CD4-positive, alpha-beta T cell treated with Interleukin-17A for 4 hours (primary cell): ENCODE data around the gene SMURF1.

Experiments used
- DNase-seq: peaks from one replicate; pipeline ENCODE4 v3.0.0-alpha.2; 2020; ENCODE audit warnings: mixed read lengths

The SMURF1 gene

DNA sequence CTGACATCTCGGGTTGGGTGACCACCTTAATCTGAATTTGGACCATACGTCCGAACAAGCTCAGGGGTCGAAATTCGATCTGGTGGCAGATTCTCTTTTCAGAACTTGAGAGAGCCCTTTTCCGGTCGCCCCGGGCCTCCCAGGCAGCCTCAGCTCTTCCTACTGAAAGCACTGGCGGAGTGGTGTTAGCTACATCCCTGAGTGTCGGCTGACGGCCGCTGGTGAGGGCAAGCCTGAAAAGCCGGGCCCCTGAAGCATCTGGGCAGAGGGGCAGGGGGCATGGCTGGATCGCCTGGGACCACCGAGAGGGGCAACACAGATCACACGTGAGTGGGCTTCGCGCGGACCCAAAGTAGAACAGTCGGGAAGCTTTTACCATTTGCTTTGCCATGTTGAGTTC lies 116.1 kb downstream of the SMURF1 start:
- DNase-seq = no peak

DNA sequence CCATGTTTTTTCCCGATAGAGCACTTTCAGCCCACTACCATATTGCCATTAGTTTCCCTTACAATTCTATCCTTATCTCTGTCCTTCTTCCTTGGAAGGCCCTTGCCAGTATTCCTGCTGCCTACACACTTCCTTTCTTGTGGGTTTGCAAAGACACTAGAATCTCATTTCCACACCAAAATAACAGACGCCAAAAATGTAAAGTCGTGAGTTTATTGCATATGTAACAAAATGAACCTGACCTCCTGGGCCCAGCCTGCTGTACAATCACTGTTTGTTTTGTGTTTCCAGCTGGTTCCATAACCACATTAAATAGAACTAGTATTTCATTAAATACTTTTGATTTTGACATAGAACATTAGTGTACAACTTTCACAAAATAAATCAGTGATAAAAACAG lies 116.7 kb downstream of the SMURF1 start:
- DNase-seq = no peak

DNA sequence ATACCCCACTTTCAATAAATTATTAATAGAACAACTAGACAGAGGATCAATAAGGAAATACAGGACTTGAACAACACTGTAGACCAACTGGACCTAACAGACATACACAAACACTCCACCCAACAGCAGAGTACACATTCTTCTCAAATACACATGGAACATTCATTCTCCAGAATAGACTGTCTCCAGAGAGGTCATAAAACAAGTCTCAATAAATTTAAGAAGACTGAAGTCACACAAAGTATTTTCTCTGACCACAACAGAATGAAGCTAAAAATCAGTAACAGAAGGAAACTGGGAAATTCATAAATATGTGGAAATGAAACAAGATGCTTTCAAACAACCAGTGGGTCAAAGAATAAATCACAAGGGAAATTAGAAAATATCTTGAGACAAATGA lies 119.8 kb downstream of the SMURF1 start:
- DNase-seq = no peak

DNA sequence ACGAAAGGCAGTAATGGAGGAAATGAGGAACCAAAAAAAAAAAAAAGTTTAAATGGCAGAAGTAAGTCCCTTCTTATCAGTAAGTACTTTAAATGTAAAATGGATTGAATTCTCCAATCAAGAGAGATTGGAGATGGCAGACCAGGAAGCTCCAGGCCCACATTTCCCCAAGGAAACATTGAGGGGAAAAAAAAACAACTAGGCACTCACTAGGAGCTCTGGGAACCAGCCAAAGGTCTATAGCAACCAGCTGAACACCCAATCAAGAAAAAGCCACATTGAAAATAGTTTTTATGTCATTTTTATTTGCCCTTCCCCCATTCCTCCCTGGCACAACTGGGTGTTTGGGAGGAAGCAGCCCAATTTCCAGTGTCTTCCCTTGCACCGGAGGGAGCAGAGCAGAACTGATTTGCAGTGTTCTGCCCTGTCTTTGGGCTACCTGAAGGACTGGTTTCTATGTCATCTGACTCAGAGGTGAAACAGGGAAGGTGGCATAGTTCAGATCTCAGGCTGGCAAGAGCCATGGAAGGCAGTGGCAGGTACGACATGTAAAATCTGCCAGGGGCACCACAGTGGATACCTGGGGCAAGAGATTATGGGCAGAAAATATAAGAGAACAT lies 121.9 kb downstream of the SMURF1 start:
- DNase-seq = no peak

DNA sequence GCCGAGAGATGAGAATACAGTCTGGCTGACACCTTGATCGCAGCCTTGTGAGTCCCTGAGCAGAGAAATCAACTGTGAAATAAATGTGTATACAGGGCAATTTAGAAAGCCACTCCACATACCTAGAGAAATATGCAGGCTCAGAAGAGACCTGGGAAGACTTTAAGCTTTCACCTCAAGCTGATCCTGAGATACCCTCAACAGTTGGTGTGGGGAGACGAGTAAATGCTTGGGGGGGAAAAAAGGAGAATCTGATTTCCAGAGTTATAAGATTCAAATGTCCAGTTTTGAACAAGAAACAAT lies 123.5 kb downstream of the SMURF1 start:
- DNase-seq = no peak

DNA sequence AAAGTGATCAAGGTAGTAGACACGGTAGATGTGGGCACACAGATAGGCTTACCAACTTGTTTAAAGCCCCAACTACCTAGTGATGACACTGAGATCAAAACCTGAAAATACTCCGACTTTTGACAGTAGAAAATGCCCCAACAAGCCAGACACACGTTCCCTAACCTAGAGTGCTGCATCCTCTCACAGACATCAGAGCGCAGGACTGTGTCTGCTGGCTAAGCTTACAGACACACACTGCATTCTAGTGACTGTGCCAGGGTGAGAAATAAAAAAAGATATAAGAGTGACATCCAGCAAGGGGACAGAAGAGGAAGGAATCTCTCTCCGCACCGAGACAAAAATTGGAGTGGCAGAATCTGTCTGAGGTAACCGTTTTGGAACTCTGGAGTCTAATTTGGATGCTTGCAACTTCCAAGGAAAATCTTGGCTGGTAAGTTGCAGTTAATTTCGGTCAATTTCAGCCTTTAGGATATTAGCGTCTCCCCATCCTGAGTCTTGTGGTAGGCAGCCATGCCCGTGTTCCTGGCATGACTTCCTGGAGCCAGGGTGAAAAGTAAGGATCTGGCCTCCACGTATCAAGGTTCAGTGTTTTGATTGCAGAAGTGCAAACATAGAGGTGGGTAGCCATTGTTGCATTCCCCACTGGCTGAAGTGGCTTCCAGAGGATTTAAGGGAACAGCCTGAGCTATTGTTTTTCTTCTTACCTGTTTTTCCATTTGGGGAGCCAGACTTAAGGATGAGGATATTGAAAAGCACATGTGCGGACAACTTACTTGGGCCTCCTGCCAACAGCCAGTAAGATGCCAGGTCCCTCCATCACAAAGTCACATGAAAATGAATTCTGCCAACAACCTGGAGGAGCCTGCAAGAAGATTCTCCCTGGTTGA lies 124.1 kb downstream of the SMURF1 start:
- no peak for DNase-seq

DNA sequence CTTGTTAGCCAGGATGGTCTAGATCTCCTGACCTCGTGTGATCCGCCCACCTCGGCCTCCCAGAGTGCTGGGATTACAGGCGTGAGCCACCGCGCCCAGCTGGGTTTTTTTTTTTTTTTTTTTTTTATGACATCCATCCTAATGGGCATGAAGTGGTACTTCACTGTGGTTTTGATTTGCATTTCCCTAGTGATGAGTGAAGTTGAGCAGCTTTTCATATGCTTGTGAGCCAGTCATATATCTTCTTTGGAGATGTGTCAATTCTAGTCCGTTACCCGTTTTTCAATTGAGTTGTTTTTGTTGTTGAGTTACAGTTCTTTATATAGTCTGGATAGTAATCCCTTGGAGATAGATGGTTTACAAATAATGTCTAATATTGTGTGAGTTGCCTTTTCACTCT lies 127.7 kb downstream of the SMURF1 start:
- no peak for DNase-seq

DNA sequence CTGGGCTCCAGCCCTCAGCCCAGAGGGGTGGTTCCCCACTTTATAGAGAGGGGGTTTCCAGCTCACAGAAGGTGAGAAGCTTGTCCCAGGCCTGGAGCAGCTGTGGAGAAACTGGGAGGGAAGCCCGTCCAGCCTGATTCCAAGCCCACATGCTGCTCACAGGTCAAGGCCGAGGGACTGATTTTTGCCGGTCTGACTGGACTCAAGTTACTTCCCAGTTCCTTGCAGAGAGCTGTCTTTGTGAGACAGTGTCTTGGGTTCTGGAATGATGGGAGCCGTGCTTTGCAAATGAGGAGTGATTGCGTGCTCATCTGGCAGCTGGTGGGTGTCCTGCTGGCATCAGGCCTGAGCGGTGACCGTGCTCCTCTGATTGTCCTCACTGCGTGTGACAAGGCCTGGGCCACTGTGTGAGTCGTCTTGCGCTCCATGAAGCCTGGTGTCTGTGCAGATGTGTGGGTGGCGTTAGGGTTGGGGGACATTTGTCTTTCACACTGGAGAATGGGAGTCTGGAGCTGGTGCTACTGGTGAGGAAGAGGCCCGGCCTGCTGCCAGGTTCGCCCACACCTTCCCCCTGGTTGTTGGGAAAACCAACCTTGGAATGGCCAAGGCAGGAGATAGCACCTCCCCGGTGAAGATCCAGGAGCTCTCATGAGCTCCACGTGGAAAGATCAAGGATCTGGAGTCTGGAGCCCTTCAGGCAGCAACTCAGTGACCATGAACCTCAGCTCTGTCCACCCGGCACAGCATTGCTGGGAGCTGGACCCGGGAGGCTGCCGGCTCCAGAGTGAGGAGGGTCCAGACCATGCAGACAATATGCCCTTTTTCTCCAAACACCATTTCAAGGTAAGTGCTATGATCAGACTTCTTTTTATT lies 129.6 kb downstream of the SMURF1 start:
- no peak for DNase-seq

DNA sequence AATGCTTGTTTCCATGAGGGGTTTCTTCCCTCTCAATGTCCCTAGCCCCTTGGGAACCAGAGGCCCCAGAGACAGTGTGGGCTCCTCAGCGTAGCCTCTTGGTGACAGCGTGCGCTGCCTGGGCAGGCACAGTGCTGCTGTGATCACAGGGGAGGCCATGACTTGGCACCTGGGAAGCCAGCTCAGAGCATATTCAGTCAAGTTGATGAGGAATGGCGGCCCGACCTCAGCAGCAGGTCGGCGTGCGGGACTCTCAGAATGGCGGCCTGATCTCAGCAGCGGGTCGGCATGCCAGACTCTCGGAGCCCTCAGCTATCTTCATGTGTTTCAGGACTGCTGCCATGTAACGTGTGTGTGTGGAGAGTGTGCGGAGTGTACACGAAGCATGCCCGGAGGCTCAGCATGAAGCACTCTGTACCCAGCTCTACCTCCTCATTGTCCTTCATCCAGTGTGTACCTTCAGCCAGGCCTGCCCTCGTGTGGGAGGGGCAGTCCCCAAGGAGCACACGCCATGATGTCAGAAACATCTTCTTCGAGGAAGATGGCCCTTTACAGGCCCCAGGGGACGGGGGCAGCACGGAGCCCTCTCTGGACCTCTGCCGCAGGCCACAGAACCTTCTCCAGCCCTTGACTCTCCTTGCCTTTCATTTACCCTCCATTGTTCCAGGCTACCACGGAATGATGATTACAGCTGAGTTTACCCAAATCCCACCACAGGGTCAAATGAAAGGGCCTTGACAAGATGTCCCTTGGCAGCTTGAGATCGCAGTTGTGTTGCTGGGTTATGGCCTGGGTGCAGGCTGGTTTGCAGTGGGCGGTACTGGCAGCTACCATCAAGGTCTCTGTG lies 130.4 kb downstream of the SMURF1 start:
- no peak for DNase-seq

DNA sequence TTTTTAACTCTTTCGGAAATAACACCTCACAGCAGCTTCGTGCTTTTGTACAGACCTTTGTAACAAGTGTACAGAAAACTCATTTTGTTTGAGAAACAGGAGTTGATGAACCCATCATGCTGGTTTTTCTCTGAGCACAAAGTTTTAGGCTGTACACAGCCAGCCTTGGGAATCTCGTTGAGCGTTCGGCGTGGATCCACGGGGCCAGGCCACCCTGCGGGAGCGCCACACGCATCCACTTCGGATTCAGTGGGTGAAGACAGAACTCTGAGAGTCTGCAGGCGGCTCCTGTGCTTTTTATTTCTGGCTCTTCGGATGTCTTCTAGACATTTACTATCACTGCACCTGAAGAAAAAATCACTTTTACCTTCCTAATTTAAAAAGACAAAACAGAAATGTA lies 131.2 kb downstream of the SMURF1 start:
- no peak for DNase-seq

DNA sequence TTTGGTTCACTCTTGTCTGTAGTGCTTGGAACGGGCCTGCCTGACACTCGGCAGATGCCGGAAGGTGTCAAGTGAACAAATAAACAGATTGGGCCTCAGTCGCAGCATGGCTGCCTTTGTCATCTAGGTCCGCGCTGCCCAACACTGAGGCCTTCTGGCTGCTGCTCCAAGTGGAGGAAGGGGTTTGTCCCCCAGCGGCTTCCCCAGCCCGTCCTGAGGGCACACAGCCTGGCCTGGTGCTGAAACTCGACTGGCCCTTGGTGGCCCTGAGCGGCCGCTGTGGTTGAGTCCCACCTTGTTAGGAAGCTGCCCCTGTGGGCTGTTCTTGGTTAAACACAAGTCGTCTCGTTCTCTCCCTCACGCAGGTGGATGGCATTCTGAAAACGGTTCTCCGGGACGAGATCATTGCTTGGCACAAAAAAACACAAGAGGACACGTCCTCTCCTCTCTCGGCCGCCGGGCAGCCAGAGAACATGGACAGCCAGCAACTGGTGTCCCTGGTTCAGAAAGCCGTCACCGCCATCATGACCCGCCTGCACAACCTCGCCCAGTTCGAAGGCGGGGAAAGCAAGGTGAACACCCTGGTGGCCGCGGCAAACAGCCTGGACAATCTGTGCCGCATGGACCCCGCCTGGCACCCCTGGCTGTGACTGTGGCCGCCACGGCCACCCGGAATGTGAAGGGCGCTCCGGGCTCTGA lies 132.1 kb downstream of the SMURF1 start:
- no peak for DNase-seq

DNA sequence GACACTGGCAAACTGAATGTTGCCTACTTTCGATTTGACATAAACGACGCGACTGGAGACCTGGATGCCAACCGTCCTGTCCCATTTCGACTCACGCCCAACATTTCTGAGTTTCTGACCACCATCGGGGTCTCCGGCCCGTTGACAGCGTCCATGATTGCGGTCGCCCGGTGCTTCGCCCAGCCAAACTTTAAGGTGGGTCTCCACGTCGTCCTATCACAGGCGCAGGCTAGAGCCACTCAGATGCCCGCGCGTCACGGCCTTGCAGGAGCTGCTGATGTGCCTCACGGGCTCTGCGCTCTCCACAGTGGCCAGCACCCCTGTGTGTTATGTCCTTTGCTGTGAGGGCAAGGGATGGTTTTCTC lies 132.6 kb downstream of the SMURF1 start:
- DNase-seq = no peak

DNA sequence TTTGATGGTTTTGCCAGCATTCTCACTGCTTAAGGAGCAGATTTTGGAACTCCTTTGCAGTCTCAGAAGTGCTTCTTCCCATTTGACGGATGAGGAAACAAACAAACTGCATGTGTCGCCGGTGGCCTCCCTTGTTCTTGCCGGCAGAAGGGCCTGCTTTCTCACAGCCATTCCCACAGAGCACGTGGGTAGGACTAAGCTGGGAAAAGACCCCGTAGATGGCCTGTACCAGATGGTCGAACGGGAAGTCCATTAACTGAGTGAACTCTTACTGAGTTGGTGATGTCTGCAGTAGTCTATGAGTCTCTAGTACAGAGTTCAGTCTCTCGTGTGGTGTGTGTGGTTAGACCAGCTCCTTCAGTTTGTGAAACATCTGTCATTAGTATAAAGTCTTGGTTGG lies 133.6 kb downstream of the SMURF1 start:
- DNase-seq = no peak

DNA sequence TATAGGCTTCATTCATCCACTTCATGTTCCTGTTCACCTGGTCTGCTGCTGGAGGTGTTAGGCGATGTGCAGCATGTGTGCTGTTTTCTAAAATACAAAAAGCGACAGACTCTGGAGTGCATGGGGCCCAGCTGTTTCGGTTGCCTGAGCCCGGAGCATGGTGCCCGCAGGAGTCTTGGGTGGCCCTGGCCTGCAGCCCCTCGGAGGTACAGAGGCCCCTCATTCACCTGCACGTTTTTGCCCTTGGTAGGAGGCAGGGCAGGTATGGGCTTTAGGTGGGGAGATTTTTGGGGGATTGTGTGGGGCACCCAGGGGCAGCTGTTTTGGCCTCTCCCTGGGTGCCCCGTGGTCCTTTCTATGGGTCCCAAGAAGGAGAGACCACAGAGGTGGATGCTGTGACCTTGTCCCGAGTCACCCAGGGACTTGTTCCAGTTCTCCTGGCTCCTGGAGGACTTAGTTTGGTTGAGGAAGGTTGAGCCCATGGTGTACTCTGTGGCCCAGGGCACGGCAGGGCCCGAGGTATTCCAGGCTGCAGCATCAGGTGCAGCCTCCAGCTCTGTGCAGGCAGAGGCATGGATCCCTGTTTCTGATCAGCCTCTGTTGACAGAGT lies 134.9 kb downstream of the SMURF1 start:
- no peak for DNase-seq

DNA sequence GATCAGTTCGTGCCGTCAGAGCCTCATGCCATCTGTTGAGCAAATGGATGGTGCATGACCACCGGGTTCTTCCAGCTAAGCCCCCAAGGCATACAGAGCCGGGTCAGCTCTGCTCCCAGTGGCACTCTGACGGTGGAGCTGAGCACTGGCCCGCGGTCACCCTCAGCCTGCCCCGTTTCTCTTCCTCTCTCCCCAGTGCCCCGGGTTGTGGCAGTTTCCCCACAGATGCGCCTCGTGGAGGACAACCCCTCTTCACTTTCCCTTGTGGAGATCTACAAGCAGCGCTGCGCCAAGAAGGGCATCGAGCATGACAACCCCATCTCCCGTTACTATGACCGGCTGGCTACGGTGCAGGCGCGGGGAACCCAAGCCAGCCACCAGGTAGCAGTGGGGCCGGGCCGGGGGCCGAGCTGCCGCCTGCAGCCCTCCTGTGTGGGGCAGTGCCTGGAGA lies 135.7 kb downstream of the SMURF1 start:
- no peak for DNase-seq

DNA sequence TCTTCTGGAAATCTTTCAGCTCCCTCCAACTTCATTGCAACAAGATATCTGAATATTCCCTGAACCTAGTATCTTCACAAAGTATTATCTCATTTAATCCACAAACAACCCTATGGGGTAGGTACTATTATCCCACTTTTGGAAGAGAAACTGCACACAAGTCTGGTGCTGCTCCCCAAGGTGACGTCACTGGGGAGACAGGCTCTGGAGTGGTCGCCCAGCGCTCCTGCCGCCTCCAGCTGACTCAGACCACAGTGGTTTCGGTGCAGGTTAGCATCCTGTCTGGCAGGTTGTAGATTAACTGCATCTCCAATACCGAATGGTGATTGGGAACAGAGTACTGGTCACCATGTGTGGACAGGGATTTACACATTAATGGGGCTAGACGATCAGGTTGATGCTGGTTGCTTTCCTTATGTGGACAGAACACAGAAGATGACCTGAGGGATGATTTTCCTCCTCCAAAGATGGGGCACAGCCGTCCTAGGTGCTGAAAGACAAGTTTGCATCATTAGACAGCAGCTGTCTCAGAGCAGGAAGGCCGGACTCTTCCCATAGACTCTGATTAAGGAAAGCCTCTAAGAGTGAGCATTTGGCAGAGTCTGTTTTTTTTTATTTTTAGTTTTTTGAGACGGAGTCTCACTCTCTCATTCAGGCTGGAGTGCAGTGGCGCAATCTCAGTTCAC lies 137.0 kb downstream of the SMURF1 start:
- no peak for DNase-seq

DNA sequence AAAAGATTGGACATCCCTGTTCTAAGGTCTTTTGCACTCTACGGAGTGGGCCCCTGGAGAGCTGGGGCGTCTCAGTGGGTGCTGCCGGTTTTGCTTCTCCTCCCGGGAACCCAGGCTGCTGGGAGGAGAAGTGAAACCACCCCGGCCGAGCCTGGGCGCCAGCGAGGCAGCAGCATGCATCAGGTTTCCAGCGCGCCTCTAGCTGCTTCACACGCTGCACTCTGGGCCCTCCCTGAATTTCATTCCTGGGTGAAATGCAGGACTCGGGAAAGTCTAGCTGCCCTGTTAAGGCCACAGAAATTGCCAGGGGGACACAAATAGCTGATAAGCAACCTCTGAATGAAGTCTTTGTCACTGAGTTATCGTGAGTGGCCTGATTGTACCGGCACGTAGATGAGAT lies 138.1 kb downstream of the SMURF1 start:
- DNase-seq = no peak

DNA sequence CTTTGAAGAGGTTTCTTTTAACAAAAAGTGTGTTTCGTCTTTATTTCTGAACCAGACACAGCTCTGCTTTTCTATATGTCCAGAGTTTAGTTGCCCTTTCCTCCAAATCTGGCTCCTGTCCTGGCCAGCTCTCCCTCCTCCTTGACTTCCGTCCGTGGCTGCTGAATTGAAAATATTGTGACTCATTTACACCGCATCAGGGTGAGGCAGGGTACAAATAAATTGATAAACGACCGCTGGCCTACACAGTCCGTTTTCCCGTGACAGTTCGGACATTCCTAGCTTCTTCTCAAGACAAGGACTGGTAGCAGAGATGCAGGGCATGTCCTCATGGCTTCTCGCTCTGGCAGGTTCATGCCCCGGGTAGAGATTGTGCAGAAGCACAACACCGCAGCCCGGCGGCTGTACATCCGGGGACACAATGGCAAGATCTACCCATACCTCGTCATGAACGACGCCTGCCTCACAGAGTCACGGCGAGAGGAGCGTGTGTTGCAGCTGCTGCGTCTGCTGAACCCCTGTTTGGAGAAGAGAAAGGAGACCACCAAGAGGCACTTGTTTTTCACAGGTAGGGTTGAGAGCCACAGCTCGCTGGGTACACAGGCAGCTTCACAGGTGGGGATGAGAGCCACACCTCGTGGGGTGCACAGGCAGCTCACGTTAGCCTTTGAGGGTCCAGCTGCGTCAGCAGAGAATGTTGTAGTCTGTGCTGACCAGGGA lies 139.0 kb downstream of the SMURF1 start:
- no peak for DNase-seq

DNA sequence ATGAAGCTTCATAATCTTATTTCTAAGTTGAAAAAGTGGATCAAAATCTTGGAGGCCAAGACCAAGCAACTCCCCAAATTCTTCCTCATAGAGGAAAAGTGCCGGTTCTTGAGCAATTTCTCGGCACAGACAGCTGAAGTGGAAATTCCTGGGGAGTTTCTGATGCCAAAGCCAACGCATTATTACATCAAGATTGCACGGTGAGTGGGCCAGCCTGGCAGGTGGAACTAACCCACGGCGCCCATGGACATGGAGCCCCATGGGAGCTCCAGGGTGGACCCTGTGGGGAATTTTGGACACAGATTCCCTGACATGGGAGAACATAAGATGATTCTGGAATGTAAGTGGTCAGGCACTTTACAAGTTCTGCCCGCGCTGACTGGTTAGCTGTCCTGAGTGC lies 139.7 kb downstream of the SMURF1 start:
- DNase-seq = no peak

DNA sequence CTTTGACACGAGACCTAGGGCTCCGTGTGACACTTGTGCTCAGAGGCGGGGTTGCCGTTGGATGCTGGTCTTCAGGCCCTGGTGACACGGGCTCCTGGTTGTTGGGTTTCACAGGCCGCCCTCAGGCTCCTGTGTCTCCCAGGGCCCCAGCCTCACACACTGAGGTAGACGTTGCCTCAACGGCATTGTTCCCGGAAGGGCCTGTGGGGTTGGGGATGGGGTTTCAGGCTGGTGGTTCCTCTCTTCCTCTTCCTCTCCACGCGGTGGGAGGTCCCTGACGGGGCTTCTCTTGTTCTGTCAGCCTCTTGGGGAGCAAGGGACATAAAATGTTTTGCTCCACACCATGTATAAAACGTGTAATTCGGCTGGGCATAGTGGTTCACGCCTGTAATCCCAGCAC lies 140.5 kb downstream of the SMURF1 start:
- DNase-seq = no peak

DNA sequence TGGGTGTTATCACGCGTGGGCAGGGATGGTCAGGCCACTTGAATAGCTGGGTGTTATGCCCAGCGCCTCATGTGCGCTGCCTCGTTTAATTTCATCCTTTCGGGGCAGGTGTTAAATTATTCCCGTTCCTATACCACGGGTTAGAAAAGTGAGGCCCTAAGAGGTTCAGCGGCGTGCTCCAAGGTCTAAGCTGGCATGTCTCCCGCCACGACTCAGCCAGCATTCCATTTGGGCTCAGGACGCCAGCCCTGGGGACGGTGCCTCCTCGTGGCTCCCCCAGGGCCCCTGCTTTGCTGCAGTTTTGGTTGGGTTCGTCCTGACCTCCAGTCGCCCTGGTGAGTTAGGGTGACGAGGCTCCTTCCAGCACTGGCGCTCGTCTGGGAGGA lies 141.1 kb downstream of the SMURF1 start:
- DNase-seq = no peak
